GM19099 (cell line): ENCODE results near the gene CRIP3.

Source experiments
- POLR2A ChIP-seq: IDR thresholded peaks from 3 replicates; pipeline ENCODE4 v1.6.1; 2011; ENCODE audit warnings: low read depth; ENCODE audit not compliant: insufficient read length; ENCODE audit errors: extremely low read depth

CRIP3 gene

GRCh38 chr6:43285832-43286231 is 22.8 kb downstream of the CRIP3 start:
- TF ChIP-seq POLR2A: no peak

GRCh38 chr6:43284991-43285781 is 23.4 kb downstream of the CRIP3 start:
- TF ChIP-seq POLR2A: no peak

- no peak for TF ChIP-seq POLR2A
Observed at GRCh38 chr6:43283905-43284304, 24.7 kb downstream of the CRIP3 start.

GRCh38 chr6:43283514-43283901 is 25.1 kb downstream of the CRIP3 start:
- no peak for TF ChIP-seq POLR2A

DNA sequence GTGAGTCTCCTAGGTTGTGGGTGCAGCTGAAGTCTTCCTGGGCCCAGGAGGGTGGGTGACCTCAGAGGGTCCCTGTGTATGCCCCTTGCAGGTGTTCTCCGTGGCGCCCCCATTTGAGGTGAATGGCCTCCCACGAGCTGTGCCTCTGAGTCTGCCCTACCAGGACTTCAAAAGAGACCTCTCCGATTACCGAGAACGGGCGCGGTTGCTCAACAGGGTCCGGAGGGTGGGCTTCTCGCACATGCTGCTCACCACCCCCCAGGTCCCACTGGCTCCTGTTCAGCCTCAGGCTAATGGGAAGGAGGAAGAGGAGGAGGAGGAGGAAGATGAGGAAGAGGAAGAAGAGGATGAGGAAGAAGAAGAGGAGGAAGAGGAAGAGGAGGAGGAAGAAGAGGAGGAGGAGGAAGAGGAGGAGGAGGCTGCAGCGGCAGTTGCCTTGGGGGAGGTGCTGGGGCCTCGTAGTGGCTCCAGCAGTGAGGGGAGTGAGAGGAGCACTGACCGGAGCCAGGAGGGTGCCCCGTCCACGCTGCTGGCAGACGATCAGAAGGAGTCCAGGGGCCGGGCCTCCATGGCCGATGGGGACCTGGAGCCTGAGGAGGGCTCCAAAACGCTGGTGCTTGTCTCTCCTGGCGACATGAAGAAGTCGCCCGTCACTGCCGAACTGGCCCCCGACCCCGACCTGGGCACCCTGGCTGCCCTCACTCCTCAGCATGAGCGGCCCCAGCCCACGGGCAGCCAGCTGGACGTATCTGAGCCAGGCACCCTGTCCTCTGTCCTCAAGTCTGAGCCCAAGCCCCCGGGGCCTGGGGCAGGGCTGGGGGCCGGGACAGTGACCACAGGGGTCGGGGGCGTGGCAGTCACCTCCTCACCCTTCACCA is 25.8 kb downstream of the CRIP3 start:
- no peak for TF ChIP-seq POLR2A

- no peak for TF ChIP-seq POLR2A
Observed at GRCh38 chr6:43282060-43282459, 26.6 kb downstream of the CRIP3 start.

DNA sequence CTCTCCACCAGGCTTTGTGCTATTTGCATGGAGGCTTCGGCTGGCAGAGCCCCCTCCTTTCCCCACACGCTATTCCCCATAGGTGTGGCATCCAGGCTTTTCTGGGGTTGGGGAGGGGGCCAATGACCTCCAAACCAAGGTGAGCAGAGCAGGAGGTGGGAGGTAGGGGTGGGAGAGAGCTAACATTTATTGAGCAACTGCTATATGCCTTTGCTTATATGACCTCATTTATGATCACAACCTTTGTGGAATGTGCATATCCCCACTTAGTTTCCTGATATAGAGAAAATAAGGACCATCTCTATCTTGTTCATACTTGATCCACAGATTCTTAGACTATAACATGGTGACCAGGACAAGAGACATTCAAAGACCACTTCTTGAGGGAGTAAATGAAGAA is 28.4 kb downstream of the CRIP3 start:
- no peak for TF ChIP-seq POLR2A

DNA sequence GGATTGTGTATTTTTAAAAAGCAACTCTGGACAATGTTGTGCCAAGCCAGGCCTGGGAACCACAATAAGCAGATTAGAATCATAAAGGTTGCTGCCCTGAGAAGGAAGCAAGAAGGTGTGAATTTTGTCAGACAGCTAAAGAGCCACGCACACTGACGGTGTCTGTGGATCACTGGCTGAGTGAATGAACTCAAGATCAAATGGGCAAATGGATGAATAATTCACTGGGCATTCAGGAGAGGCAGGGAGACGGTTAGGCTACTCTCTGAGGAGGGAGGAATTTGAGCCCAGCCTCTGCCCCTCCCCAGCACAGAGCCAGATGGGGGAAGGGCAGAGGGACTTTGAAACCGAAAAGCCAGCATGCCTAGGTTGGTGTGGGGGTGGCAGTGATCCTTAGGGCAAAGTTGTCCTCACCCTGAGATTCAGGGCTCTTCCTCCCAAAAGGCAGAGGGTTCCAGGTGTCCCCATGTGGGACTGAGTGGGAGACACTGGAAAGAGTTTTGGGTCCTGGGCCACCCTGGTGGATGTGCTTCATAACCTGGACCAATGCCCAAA is 30.0 kb downstream of the CRIP3 start:
- no peak for TF ChIP-seq POLR2A

GRCh38 chr6:43277643-43278523 is 30.7 kb downstream of the CRIP3 start:
- TF ChIP-seq POLR2A: no peak

GRCh38 chr6:43277306-43277642 is 31.4 kb downstream of the CRIP3 start:
- TF ChIP-seq POLR2A: no peak

DNA sequence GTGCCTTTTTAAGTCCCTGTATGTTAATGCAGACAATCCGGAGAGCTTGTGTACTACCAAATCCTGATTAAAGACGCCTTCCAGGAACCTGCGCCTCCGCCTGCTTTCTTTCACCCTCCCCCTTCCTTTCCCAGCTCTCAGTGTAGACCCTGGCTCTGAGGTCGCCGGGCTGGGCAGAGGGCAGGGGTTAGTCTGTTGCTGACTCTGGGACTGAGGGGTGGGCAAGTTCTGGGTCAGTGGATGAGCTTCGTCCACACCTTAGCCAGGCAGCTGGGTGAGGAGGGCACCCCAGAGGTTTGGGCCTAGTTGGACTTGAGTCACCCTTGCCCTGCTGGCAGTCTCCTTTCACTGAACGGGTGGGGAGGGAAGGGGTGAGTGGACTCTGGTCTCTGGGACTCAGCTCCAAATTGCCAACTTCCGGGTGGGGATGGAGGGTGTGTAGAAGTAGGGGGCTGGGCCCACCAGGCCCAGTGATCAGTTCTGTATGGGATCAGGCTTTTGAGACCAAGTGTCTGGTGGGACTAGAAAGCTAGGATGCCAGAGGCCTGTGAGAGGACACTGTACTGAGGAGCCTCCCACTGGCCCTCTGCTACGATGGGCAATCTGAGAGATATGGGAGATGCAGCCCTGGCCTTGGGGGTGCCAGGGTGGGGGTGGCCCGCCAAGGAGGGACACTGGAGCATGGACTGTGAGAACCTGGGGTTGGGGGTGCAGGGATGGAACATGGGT is 31.9 kb downstream of the CRIP3 start:
- no peak for TF ChIP-seq POLR2A

DNA sequence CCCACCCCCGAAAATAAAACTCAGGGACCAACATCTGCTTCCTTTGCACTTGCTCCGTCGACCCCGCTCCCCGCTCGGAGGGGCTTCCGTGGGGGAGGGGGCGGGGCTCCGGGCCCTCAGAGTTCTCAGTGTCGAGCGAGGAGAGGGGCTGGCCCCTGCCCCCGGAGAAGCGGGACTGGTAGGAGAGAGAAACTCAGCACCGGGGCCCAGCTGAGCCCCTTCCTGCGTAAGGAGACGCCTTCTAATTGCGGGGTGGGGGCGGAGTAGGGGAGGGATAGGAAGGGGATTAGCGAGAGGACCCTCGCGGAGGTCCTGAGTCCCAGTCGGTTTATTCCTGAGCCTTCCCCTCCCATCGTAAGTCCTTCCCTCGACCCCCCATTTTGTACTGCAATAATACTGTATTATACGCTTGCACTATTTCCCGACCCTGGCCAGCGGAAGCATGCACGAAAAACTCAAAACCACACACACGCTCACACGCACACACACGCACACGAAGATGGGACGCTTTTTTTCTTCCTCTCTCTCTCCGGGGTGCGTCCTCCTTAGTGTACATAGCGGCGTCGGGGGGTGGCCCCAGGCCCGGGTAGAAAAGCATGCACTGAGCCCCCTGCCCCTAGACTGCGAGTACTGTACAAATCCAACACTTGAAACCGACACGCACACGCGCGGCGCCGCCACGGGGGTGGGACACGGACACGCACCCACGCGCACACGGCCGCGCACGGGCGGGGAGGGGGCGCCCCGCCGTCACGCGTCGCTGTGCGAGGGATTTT is 32.6 kb downstream of the CRIP3 start:
- no peak for TF ChIP-seq POLR2A

DNA sequence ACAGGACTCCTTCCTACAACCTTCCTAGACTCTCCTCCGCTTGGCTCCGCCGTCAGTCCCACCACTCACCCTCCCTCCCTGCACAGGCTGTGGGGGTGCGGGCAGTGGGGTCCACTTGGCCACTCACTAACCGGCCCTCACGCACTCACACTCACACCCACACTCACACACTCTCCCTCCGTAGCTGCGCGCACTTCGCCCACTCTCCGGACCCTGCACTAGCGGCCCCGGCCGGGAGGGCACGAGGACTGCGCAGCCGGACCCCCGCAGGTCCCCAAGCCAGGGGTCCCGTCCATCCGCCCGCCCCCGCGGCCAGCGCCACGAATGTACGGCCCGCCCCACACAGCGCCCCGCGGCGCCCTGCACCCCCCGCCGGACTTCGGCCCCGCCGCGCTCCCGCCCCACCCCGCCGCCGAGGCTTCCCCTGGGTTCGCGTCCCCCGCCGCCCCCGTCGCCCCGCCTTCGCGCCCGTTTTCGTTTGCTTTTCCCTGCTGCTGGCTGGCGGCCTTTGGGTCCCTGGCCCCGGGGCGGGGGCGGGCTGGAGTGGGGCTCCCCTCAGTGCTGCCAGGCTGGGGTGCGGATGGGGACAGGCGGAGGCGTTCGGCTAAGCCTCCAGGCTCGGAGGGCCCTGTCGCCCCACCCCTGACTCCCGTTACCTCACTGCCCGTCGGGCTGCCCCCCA is 33.6 kb downstream of the CRIP3 start:
- TF ChIP-seq POLR2A: no peak

GRCh38 chr6:43274127-43274915 is 34.3 kb downstream of the CRIP3 start:
- TF ChIP-seq POLR2A: no peak
